Measurements from ENCODE around the gene KLF13. TPM values are rescaled to one million over a fixed set of nuclear protein-coding genes. Genes with fewer than 3 reads are reported as not detected.
A peak's percentile ranks its signal among the peaks of the same experiment; 100 is the strongest.

The KLF13 gene
- total RNA-seq, 2 donors from 2014 or later: 18.7 to 18.9 TPM

DNA sequence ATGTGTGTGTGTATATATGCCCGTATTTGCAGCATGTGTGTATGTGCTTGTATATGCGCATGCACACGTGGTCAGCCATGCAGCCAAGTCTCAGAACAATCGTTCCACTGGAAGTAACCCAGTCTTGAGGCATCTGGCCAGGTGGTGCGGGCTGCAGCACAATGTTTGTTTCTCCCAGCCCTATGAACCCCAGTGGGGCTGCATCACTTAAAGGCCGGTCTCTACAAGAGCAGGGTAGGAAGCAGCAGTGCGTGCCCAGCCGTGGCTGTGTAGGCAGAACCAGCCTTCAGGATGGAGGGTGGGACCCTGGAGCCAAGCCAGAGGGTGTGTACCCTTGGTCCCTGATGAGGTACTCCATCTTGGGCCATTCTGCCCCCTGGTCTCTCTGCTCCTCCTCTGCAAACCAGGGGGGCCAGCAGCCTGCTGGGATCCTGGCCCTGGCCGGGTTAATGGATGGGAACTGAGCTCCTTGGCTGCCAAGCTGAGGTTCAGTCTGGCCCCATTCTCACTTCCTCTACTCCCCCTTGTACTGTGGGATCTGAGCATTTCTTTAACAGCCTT lies 11.8 kb downstream of the KLF13 start:
- Histone ChIP-seq H3K27me3 (ENCODE audit: control insufficient read depth, insufficient read depth, low read length, poor library complexity, severe bottlenecking) (no peaks in the 10 kb centered on the region), H3K4me1 (ENCODE audit: control insufficient read depth, insufficient read depth, low read length) (no peaks in the 10 kb centered on the region), H3K27ac (ENCODE audit: low read depth, low read length) (no peak overlapping the region), H3K9ac (ENCODE audit: extremely low read depth, low read length, poor library complexity, severe bottlenecking) (no peak overlapping the region), H3K36me3 (ENCODE audit: control insufficient read depth, insufficient read depth, low read length) (no peaks in the 10 kb centered on the region), H3K9me3 (ENCODE audit: control insufficient read depth, low read length) (no peaks in the 10 kb centered on the region), H3K4me3 (ENCODE audit: low read length) (no peak overlapping the region)
- Mint-ChIP-seq H3K4me3 (no peak overlapping the region), H3K9me3 (no peaks in the 10 kb centered on the region), H3K27ac (peak overlapping the region; percentile 66), H3K36me3 (ENCODE audit: low read depth) (no peaks in the 10 kb centered on the region), H3K4me1 (peaks cover 9% of the 10 kb centered on the region), H3K27me3 (ENCODE audit: insufficient read depth) (no peaks in the 10 kb centered on the region)
- TF ChIP-seq, protein P1, sequence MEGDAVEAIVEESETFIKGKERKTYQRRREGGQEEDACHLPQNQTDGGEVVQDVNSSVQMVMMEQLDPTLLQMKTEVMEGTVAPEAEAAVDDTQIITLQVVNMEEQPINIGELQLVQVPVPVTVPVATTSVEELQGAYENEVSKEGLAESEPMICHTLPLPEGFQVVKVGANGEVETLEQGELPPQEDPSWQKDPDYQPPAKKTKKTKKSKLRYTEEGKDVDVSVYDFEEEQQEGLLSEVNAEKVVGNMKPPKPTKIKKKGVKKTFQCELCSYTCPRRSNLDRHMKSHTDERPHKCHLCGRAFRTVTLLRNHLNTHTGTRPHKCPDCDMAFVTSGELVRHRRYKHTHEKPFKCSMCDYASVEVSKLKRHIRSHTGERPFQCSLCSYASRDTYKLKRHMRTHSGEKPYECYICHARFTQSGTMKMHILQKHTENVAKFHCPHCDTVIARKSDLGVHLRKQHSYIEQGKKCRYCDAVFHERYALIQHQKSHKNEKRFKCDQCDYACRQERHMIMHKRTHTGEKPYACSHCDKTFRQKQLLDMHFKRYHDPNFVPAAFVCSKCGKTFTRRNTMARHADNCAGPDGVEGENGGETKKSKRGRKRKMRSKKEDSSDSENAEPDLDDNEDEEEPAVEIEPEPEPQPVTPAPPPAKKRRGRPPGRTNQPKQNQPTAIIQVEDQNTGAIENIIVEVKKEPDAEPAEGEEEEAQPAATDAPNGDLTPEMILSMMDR (conservative IDR thresholded peaks at IDR 0.05): no peak
- DNase-seq: no peak
- 90 to 92% methylated on average over 3 to 9 of the region's 9 CpGs for WGBS, 2 experiments (ENCODE audit: insufficient coverage in 1 of 2, insufficient read length in 1 of 2)

GRCh38 chr15:31338879-31339557 lies 12.4 kb downstream of the KLF13 start:
- no peaks in the 10 kb centered on the region for H3K36me3 Mint-ChIP-seq (ENCODE audit: low read depth)
- WGBS, 2 experiments (ENCODE audit: insufficient coverage in 1 of 2, insufficient read length in 1 of 2): 92 to 100% methylated on average over 1 to 9 of the region's 9 CpGs
- Histone ChIP-seq H3K36me3 (ENCODE audit: control insufficient read depth, insufficient read depth, low read length) (no peaks in the 10 kb centered on the region), H3K9me3 (ENCODE audit: control insufficient read depth, low read length) (no peaks in the 10 kb centered on the region), H3K27me3 (ENCODE audit: control insufficient read depth, insufficient read depth, low read length, poor library complexity, severe bottlenecking) (no peaks in the 10 kb centered on the region), H3K4me3 (ENCODE audit: low read length) (no peak overlapping the region), H3K4me1 (ENCODE audit: control insufficient read depth, insufficient read depth, low read length) (no peaks in the 10 kb centered on the region), H3K9ac (ENCODE audit: extremely low read depth, low read length, poor library complexity, severe bottlenecking) (no peak overlapping the region), H3K27ac (ENCODE audit: low read depth, low read length) (no peak overlapping the region)
- H3K9me3 Mint-ChIP-seq: no peaks in the 10 kb centered on the region
- no peak for DNase-seq
- TF ChIP-seq, protein P1 (conservative IDR thresholded peaks at IDR 0.05): no peak
- peaks cover 9% of the 10 kb centered on the region for H3K4me1 Mint-ChIP-seq
- H3K27ac Mint-ChIP-seq: peak overlapping the region; percentile 66
- H3K4me3 Mint-ChIP-seq: no peak overlapping the region
- no peaks in the 10 kb centered on the region for H3K27me3 Mint-ChIP-seq (ENCODE audit: insufficient read depth)

DNA sequence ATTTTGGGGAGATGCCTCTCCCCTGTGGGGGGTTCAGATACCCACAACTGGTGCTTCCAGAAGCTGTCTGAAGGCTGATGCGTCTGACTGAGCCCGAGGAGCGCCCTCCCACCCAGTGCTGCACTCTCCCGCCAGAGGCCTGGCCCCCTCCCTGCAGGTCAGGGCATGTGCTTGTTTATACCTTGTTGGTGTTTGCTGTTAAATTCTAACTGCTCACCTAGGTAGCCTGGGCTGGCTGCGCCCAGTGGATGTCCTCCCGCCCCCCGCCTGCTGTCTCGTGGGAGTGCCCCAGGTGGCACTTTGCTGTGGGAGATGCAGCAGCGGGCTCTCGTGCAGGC lies 12.9 kb downstream of the KLF13 start:
- Mint-ChIP-seq H3K4me1 (peaks cover 9% of the 10 kb centered on the region), H3K27ac (no peak overlapping the region), H3K27me3 (ENCODE audit: insufficient read depth) (no peaks in the 10 kb centered on the region), H3K36me3 (ENCODE audit: low read depth) (no peaks in the 10 kb centered on the region), H3K9me3 (no peaks in the 10 kb centered on the region), H3K4me3 (no peak overlapping the region)
- TF ChIP-seq, protein P1 (conservative IDR thresholded peaks at IDR 0.05): no peak
- no peaks in the 10 kb centered on the region for H3K4me1 ChIP-seq (ENCODE audit: control insufficient read depth, insufficient read depth, low read length)
- no peaks in the 10 kb centered on the region for H3K9me3 ChIP-seq (ENCODE audit: control insufficient read depth, low read length)
- no peaks in the 10 kb centered on the region for H3K27me3 ChIP-seq (ENCODE audit: control insufficient read depth, insufficient read depth, low read length, poor library complexity, severe bottlenecking)
- DNase-seq: no peak
- no peak overlapping the region for H3K4me3 ChIP-seq (ENCODE audit: low read length)
- no peak overlapping the region for H3K9ac ChIP-seq (ENCODE audit: extremely low read depth, low read length, poor library complexity, severe bottlenecking)
- WGBS, 2 experiments (ENCODE audit: insufficient coverage in 1 of 2, insufficient read length in 1 of 2): 86 to 94% methylated on average over 6 to 10 of the region's 10 CpGs
- H3K27ac ChIP-seq (ENCODE audit: low read depth, low read length): no peak overlapping the region
- H3K36me3 ChIP-seq (ENCODE audit: control insufficient read depth, insufficient read depth, low read length): no peaks in the 10 kb centered on the region
